Measurements from ENCODE around the gene KIDINS220. TPM values are rescaled to one million over a fixed set of nuclear protein-coding genes. Genes with fewer than 3 reads are reported as not detected.

Gene KIDINS220
- total RNA-seq, 1 experiment from 2014 or later: 29.3 TPM

DNA sequence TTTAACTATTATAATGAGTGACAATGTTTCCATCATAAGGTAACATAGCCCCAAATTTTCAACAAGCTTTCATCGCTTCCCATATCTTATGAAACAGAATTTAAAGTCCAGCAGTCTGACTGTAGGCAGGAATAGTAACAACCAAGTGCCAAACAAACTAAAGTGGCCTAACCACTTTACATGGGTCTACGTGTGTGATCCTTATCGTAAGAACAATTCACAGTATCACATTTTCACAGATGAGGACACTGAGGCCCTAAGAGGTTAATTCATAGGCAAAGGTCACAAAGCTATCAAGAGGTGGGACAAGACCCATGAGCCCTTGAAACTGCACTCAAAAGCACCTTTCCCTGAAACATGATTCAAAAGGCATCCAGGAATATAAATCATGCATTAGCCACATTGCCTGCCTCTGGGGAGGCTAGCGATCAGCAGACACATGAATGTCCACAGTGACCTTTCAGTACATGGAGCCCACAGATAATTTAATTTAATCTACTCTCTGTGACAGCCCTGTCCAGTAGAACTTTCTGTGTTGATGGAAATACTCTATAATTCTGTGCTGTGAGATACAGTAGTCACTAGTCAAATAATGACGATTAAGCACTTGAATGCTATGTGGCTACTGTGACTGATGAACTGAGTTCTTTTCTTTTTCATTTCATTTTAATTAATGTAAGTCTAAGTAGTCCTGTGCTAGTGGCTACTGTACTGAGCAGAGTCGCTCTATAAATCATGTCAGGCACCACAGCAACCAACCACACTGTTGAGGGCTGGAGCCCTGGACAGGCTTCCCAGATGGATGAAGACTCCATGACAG lies 30.3 kb downstream of the KIDINS220 start:
- Histone ChIP-seq H4K91ac (ENCODE audit: insufficient read length, low read depth, low read length) (no peak overlapping the region), H2BK15ac (ENCODE audit: low read depth, low read length) (no peak overlapping the region), H2BK12ac (ENCODE audit: insufficient read length, low read depth, low read length) (no peak overlapping the region), H3T11ph (ENCODE audit: low read length) (no peak overlapping the region), H3K27me3 (ENCODE audit: insufficient read depth, low read length) (no peaks in the 10 kb centered on the region), H3K79me2 (ENCODE audit: insufficient read depth, low read length) (no peaks in the 10 kb centered on the region), H2BK5ac (ENCODE audit: insufficient read length, low read length) (no peak overlapping the region), H4K8ac (replicated peaks; ENCODE audit: insufficient read length, low read depth, low read length) (no peak overlapping the region), H3K18ac (ENCODE audit: insufficient read length, low read depth, low read length) (no peak overlapping the region), H3K4ac (ENCODE audit: low read depth, low read length) (no peak overlapping the region), H3K79me1 (ENCODE audit: insufficient read depth, low read depth, low read length, poor library complexity, severe bottlenecking) (no peaks in the 10 kb centered on the region), H3K9me3 (ENCODE audit: control insufficient read depth, low read depth, low read length) (no peaks in the 10 kb centered on the region), H4K5ac (ENCODE audit: insufficient read length, low read depth, low read length) (no peak overlapping the region), H3K14ac (ENCODE audit: insufficient read depth, low read length) (no peak overlapping the region), H3K23me2 (ENCODE audit: insufficient read length, low read depth, low read length, poor library complexity, severe bottlenecking) (no peaks in the 10 kb centered on the region), H2BK20ac (ENCODE audit: low read depth, low read length, poor library complexity, severe bottlenecking) (no peak overlapping the region), H3K4me1 (ENCODE audit: insufficient read depth, low read length) (no peaks in the 10 kb centered on the region), H3K23ac (ENCODE audit: insufficient read length, low read depth, low read length) (no peak overlapping the region), H2AK5ac (ENCODE audit: insufficient read length, low read length) (no peak overlapping the region), H3K4me2 (ENCODE audit: insufficient read depth, insufficient read length, low read length) (no peak overlapping the region), H3K9ac (ENCODE audit: extremely low read depth, insufficient read length, low read length) (no peak overlapping the region), H2AFZ (ENCODE audit: low read length) (no peak overlapping the region), H2BK120ac (ENCODE audit: low read depth, low read length, poor library complexity, severe bottlenecking) (no peak overlapping the region), H4K20me1 (ENCODE audit: control insufficient read depth, insufficient read depth, insufficient read length) (no peaks in the 10 kb centered on the region), H3K27ac (ENCODE audit: insufficient read length, low read depth, low read length) (no peak overlapping the region), H3K56ac (ENCODE audit: insufficient read length, low read depth, low read length) (no peak overlapping the region)
- Mint-ChIP-seq H3K36me3 (ENCODE audit: insufficient read depth in 1 of 3, low read depth in 3 of 3) (peaks cover 4 to 32% (median 14%) of the 10 kb centered on the region in 3 experiments; a peak in 5 of 7 replicates), H3K9me3 (no peaks in the 10 kb centered on the region), H3K27ac (no peak overlapping the region; a peak in 1 of 7 replicates), H3K4me3 (no peak overlapping the region), H3K27me3 (ENCODE audit: low read depth) (no peaks in the 10 kb centered on the region), H3K4me1 (no peaks in the 10 kb centered on the region)
- no CpG with 5 or more reads among the region's 6 CpGs for WGBS (ENCODE audit: extremely low coverage, insufficient read length, low lambda C conversion rate)
- DNase-seq: no peak
- TF ChIP-seq, protein P1, sequence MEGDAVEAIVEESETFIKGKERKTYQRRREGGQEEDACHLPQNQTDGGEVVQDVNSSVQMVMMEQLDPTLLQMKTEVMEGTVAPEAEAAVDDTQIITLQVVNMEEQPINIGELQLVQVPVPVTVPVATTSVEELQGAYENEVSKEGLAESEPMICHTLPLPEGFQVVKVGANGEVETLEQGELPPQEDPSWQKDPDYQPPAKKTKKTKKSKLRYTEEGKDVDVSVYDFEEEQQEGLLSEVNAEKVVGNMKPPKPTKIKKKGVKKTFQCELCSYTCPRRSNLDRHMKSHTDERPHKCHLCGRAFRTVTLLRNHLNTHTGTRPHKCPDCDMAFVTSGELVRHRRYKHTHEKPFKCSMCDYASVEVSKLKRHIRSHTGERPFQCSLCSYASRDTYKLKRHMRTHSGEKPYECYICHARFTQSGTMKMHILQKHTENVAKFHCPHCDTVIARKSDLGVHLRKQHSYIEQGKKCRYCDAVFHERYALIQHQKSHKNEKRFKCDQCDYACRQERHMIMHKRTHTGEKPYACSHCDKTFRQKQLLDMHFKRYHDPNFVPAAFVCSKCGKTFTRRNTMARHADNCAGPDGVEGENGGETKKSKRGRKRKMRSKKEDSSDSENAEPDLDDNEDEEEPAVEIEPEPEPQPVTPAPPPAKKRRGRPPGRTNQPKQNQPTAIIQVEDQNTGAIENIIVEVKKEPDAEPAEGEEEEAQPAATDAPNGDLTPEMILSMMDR (conservative IDR thresholded peaks at IDR 0.05): no peak
